Suppressor macrophage (primary cell): ENCODE measurements around the gene LRIT3.

Experiments used
- DNase-seq, 4 experiments: peaks; one replicate each; pipeline ENCODE4 v3.0.0-alpha.2; 2020 to 2022
- total RNA-seq, 17 experiments: gene quantifications; one replicate each; lab custom pipeline; 2026; ENCODE audit warnings: mixed read lengths in 6 of 17, inconsistent platforms in 3 of 17; lab: John Stamatoyannopoulos, UW

Gene LRIT3, protein sequence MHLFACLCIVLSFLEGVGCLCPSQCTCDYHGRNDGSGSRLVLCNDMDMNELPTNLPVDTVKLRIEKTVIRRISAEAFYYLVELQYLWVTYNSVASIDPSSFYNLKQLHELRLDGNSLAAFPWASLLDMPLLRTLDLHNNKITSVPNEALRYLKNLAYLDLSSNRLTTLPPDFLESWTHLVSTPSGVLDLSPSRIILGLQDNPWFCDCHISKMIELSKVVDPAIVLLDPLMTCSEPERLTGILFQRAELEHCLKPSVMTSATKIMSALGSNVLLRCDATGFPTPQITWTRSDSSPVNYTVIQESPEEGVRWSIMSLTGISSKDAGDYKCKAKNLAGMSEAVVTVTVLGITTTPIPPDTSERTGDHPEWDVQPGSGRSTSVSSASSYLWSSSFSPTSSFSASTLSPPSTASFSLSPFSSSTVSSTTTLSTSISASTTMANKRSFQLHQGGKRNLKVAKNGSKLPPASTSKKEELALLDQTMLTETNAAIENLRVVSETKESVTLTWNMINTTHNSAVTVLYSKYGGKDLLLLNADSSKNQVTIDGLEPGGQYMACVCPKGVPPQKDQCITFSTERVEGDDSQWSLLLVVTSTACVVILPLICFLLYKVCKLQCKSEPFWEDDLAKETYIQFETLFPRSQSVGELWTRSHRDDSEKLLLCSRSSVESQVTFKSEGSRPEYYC
- total RNA-seq: 0 to 2.5 (median 0) reads per million in 17 experiments

DNA sequence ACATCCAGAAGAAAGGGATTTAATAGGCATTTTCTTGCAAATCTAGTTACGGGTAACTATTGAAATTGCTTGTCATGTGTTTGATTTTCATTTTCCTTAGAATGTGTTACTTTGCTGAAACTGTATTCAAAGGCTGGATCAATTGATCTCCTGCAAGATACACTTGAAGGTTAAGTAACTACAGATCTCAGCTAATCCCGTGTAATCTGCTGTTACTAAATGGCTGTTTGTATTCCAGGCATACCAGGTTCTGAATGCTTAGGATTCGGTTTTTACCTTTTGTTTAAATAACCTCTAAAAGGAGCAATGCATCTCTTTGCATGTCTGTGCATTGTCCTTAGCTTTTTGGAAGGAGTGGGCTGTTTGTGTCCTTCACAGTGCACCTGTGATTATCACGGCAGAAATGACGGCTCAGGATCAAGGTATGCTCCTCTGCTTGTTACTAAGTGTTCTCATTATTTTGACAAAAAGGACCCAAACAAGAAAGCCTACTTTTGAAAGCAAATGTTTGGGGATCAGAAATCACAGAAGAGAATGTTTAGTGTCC is at the start of gene LRIT3:
Gene LRIT3, plus strand, starts transcription at position 212 of the 547 bp plus-strand sequence. Its CDS starts 95 bp downstream, at position 307.
- DNase-seq: no peak

DNA sequence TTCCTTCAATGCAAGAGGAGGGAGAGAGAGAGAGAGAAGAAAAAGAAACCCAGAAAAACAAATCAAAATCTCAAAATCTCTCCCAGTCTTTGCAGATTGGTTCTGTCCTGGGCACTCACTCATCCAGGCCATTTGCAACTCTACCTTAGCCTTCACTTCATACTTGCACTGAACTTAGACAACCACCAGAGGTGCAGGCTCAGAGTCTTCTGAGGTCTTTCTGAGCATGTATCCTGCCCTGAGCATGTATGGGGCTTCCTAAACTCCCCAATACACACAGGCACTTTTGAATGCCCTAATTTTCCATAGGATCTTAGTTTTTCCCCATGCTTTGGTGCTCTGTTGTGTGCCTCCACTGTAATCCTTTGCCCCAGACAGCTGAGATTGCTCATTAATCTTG is 49.0 kb upstream of the LRIT3 start:
- DNase-seq: no peak

DNA sequence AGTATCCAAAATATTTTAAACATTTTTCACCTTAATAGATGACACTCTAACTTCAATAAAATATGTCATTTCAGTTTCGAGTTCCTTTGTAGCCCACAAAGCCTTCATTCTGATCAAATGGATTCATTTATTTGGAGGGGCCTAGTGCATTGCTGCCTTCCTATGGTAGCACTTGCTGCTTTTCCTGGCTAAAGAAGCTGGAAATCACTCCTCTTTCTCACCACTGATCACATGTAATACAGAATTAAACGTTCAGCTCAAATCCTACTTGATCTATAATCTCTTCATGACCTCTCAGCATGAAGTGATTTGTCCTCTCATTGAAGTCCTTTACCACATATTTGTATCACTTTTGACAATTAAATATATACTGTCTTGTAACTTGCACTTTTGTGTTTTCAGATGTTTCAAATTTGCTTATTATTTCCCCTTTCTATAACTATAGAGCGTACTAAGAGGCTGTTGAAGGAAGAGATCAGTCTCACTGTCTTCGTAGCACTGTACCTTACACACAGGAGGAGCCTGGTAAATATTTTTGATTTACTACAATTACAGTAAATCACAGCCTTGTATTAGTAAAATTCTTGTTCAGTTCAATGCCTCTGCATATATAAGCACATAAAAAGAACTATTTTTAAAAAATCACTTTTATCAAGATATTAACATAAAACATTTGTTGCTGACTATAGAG is 46.7 kb upstream of the LRIT3 start:
- DNase-seq: no peak

DNA sequence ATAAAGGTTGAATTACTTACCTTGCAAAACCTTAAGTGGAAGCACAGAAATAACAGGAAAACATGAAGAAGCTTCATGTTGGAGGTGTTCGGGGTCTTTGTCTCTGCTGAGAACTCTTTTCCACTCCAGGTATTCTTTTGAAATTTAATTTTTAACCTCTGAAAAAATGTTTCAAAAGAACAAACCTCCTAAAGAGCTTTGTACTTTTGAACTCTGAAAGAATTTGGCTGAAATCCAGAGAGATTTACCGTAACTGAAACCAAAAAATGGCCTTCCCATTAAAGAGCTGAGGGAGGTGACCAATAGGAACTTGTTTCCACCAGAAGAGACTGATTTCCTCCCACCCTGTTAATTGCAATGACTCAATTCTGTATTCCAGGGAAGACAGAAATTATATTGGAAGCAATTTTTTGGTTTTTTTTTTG is 46.0 kb upstream of the LRIT3 start, which contains the start of gene CFI:
Gene CFI, minus strand, starts transcription at position 105 of the 425 bp plus-strand sequence. Its CDS starts 28 bp downstream, at position 77.
- peak in 1 of 4 experiments; percentile 13 for DNase-seq

DNA sequence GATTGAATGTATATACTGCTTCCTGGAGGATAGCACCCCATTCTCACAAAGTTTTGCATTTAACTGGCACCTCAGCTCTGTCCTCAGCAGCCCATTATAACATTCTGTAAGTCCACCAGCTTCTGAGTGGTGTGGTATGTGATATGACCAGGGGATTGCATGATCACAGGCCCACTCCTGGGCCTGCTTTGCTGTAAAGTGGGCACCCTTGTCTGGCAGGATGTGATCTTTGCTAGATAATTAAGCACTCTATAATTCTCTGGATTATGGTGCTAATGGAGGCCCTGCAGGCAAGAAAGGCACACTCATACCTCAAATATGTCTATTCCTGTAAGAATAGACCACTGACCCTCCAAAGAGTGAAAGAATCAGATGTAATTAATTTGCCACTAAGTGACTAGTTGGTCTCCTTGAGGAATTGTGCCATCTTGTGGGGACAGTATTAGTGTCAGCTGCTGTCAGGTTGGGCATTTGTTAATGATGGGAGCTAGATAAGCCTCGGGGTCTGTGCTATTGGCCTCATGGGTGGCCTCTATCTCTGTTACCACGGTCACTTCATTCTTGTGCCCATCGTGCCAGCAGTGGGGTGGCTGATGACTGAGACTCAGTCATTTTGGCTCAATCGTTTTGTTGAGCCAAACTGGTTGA is 43.9 kb upstream of the LRIT3 start:
- DNase-seq: peak; percentile 20 to 38 (median 28)

DNA sequence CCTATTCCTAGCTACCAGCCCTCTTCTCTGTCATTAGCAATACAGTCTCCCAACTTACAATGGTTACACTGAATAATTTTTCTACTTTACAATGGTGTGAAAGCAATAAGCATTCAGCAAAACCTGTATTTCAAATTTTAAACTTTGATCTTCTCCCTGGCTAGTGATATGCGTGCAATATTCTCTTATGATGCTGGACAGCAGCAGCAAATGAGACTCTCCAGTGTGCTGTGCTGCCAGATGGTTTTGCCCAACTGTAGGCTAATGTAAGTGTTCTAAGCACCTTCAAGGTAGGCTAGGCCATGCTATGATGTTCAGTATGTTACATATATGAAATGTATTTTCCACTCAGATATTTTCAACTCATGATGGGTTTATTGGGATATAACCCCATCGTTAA is 38.3 kb upstream of the LRIT3 start:
- no peak for DNase-seq

DNA sequence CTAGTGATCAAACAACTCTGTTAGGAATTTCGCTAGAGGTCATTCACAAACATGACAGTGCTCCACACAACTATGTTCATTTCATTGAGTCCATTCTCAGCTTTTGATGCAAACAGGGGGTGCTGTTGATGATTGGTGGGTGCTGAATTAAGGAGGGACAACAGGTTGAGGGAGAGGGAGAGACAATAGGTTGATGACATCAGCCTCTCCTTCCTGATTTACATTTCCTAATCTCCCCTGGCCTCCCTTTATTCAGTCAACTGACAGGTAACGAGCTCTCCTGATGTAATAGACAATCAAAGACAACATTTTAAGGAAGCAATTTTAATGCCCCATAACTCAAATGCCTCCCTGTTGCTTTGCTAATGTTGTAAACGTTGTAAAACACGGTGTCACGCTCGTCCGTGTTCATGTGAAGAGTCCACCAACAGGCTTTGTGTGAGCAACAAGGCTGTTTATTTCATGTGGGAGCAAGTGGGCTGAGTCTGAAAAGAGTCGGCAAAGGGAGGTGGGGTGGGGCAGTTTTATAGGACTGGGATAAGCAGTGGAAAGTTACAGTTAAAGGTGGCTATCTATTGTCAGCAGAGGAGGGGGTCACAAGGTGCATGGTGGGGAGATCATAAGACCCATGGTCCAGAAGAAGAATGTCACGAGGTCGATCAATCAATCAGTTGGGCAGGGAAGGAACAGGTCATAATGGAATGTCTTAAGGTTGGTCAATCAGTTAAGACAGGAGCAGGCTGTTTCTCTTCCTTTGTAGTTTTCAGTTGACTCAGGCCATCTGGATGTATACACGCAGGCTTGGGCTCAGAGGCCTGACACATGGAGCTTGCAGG is 37.1 kb upstream of the LRIT3 start:
- no peak for DNase-seq

DNA sequence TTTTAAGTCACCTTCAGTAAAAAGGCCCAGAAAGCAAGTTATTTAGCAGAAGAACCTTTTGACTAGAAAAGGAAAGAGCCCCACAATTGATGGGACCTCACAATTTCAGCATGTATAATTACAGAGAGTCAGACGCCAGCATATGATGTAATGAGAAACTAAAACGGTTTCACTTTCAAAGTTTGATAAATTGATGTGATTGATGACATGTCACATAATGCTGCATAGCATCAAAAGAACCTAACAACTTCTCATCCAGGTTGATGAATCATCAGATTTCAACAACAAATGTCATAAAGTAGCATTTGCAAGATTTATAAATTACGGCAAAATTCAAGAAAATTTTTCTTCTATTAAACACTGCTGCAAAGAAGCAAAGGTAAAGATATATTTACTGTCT is 36.2 kb upstream of the LRIT3 start:
- no peak for DNase-seq

DNA sequence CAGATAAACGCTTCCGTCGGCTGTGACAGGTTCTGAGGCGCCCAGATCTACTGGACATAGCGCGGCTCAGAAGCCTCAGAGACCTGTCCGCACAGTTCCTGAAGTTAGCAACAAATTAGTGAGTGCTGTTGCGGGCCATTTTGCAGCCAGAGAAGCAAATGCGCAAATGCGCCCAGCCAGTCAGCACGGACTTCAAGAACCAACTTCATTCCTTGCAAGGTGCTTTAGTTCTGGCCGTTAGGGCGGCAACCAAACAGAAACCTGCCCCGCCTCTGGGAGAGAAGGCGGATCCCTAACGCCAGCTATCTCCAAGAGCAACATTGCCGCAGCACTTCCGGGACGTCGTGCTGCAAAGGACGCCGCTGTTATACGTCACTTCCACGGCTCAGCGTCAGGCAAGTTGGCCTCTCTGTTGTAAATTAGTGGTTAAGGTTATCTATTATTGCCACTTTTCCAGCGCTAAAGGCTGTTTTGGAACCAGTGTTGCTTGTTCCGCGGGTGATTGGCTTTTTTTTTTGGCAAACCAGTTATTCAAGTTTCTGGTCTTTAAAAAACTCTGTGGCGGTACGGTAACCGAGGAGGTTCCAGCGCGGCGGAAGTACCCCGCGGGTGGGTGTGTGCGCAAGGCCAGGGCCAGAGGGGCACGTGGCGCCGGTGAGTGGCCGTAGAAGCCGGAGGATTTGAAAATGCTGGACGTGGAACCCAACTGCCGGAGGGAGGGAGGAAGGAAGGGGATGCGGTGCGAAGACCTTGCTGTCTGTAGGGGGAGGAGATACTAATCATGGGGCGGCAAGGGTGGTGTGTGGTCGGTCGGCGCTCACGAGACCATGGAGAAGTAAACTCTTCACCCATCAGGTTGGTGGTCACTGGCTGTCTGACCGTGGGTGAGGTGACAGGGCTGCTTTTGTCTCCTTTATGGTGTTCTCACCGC is 32.5 kb upstream of the LRIT3 start, which contains the start of gene GAR1:
Gene GAR1, plus strand, starts transcription at position 612 of the 931 bp plus-strand sequence. CDS start 403 bp downstream, outside the sequence.
- DNase-seq: peak; percentile 89 to 95 (median 95)

DNA sequence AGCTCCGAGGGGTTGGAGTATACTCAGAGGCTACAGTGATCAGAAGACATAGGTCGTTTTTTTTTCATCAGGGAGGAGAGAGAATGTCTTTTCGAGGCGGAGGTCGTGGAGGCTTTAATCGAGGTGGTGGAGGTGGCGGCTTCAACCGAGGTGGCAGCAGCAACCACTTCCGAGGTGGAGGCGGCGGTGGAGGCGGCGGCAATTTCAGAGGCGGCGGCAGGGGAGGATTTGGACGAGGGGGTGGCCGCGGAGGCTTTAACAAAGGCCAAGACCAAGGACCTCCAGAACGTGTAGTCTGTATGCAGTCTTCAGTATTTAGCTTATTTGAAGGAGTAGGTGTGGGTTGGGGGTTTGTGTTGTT is 31.8 kb upstream of the LRIT3 start:
- DNase-seq: peak in 3 of 4 experiments; percentile 3 to 30 (median 13)

DNA sequence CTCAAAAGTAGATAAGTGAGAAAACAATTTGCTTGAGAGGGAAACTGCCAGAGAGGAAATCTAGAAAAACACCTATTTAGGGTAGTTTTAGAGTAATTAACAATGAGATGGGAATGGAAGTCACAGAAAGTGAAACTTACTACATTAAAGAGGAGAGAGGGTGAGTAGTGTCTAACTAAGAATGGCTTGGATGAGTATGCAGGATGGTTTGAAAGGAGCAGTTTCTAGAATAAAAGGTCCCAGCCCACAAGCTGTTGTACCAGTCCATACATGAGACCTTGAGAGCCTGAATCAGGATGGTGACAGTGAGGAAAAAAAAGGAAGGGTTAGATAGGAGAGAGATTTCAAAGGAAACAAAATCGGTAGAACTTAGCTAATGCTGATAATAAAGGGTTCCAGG is 31.0 kb upstream of the LRIT3 start:
- no peak for DNase-seq

DNA sequence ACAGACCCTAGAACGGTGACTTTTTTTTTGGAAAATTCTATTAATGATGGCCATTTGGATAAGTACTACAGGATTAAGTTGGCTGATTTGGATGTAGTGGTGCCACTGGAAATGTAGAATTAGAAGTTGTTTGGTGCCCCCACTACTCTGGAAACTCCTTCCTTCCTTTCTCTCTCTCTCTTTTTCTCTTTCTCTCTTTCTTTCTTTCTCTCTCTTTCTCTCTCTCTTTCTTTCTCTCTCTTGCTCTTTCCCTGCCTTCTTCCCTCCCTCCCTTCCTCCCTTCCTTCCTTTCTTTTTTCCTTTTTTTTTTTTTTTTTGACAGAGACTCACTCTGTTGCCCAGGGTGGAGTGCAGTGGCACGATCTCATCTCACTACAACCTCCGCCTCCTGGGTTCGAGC is 29.6 kb upstream of the LRIT3 start:
- DNase-seq: no peak

DNA sequence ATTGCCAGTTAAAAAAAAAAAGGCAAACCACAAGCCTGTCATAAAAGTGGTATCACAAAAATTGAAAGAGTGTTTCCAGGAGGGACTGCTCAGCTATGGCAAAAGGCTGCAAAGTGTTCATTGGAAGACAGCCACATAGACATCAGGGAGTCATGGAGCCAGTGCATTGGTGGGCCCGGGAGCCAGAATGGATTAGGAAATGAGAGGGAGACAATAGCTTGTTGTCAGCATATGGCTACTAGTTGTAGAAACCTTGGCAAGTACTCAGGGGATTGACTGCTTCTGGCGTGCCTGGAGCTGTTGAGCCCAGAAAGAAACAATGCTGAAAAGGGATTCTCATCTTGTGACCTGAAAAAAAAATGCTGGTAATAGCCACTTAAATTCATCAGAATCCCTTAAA is 27.3 kb upstream of the LRIT3 start:
- DNase-seq: no peak

DNA sequence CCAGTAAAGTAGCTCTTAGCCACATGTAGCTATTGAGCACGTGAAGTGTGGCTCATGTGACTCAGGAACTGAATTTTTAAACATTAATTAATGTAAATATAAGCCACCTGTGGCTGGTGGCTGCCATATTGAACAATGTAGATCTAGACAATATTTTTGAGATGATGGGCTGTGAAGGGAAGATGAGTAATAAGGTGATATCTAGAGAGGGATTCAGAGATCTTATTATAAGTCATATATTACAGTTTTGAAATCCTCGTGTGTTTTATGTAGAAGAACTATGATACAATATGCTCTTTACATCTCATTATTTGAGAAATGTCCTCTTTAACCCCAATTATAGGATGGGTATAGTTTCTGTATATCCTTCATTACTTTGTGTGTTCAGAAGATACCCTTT is 26.7 kb upstream of the LRIT3 start:
- DNase-seq: no peak

DNA sequence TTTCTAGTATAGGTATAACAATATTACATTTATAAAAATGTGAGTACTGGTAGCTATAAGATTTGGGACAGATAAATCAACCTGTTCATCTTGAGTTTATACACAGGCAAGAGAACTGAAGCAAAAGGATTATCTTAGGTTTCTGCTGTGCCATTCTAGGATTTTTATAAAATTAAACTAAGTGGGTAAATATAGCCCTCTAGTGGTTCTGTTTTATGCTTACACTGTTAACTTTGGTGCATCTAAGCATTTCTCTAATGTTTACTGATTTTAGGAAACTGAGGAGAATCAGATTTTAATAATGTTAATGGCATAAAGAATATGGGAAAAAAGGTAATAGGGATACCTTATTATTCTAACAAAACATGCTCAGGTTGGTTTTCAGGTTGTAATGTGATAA is 21.2 kb upstream of the LRIT3 start:
- peak in 2 of 4 experiments; percentile 46 to 56 for DNase-seq

DNA sequence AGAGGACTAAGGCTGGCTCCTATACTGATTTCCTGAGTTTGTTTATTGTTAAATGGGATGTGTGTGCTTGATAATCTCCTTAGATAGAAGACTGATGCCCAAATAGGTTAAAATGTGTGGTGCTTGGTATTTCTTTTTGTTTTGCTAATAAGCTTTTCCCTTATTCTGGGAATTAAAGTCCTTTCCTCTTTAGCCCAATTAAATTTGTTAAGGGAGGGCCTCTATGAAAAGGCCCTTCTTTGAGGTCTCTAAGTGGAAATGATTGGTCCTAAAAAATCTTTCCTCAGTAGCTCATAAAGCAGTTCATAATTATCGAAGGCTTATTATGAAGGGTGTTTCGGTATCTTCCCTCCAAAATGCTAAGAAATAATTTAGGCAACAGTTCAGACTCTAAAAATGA is 20.2 kb upstream of the LRIT3 start, which contains the start of gene RRH:
Gene RRH, plus strand, starts transcription at position 301 of the 400 bp plus-strand sequence. Its CDS starts 56 bp downstream, at position 357.
- DNase-seq: no peak

DNA sequence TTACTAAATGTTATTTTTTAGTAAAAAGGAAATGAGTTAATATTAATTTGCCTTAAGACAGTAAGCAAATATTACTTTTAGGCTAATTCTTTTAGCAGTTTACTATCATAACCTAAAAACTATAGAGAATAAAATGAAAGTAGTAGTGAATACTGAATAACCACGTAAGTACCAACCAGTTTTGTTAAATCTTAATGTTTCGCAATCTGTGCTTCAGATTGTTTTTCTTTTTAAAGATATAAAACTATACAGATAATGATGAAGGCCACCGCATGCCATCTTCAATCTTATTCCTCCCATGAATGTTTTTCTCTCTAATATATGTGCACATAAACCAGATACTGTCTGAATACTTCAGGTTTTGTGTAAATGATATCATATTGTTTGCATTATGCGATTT is 14.2 kb upstream of the LRIT3 start:
- no peak for DNase-seq

DNA sequence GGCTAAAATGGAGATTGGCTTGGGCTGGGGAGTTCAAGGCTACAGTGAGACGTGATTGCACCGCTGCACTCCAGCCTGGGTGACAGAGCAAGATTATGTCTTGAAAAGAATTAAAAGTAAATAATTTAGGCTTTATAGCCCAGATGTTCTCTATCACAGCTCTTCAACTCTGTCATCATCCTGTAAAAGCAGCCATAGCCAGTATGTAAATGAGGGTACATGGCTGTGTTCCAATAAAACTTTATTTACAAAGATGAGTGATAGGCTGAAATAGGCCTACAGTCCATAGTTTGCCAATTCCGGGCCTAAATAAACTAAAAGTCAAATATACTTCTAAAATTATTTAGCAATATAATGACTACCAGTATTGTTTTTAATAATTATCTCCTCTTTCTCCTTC is 10.9 kb upstream of the LRIT3 start:
- DNase-seq: no peak

DNA sequence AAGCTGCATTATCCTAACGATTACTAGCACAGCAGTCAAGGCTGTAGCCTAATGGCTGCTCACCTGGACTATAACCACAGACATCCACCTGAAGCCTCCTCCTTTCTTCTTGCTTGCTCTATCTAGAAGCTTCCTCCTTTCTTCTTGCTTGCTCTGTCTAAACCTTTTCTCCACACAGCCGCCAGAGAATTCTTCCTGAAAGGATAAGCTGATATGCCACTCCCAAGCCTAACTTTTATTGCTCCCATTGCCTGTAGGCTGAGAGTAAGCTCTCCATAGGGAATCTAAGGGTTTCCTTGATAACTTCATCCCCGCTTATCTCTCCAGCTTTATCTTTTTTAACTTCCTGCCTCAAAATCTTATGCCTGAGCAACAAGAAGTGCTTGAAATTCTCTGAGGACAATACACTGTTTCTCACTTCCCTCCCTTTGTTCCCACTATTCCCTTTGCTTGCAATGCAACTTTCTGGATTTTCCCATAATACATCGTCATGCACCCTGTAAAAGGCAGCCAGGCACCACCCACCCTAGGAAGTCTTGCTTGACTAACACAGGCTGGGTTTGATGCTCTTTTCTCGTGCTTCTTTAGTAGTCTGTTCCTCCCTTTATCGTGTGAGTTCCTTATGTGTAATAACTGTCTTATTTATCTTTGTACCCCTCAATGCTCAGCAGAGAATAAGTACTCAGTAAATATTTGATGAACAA is 1.4 kb upstream of the LRIT3 start:
- no peak for DNase-seq
